OCI-LY3 (cell line): ENCODE data around the gene CCDC8.

ENCODE experiments used
- H2AFZ ChIP-seq: fragments of 200-600, 300-600 bp; shearing (Covaris generic); 2 replicates; pipeline ENCODE4 v1.6.0; 2014; ENCODE audit warnings: antibody characterized with exemption, low read depth, low read length
- H3K27ac ChIP-seq: fragments of 200-600, 300-600 bp; sonication (generic); 2 replicates; pipeline ENCODE4 v1.5.1; 2014; ENCODE audit warnings: mild to moderate bottlenecking, low read length, moderate library complexity, mixed read lengths
- H3K27me3 ChIP-seq: fragments of 200-600, 300-600 bp; sonication (generic); 2 replicates; pipeline ENCODE4 v1.6.1; 2014; ENCODE audit warnings: low read depth, low read length, mixed read lengths
- H3K36me3 ChIP-seq: fragments of 200-600, 300-600 bp; sonication (generic); replicated peaks from 2 replicates; pipeline ENCODE3; 2014; ENCODE audit warnings: low read depth, low read length, mixed read lengths
- H3K4me1 ChIP-seq: fragments of 300-600, 200-600 bp; sonication (generic); 2 replicates; pipeline ENCODE4 v1.6.1; 2014; ENCODE audit warnings: low read length, mixed read lengths
- H3K4me2 ChIP-seq: fragments of 200-600, 300-600 bp; sonication (generic); 2 replicates; pipeline ENCODE4 v1.6.1; 2014; ENCODE audit warnings: low read length, mixed read lengths
- H3K4me3 ChIP-seq: fragments of 300-600, 200-600 bp; sonication (generic); 2 replicates; pipeline ENCODE4 v1.5.1; 2014; ENCODE audit warnings: antibody characterized with exemption, mild to moderate bottlenecking, low read length, moderate library complexity
- H3K79me2 ChIP-seq: fragments of 300-600, 200-600 bp; shearing (Covaris generic); 2 replicates; pipeline ENCODE4 v1.6.1; 2014; ENCODE audit warnings: mild to moderate bottlenecking, low read length, mixed read lengths
- H3K9ac ChIP-seq: fragments of 300-600, 200-600 bp; shearing (Covaris generic); 2 replicates; pipeline ENCODE4 v1.6.0; 2014; ENCODE audit warnings: mild to moderate bottlenecking, low read length, moderate library complexity
- H3K9me3 ChIP-seq: fragments of 200-600, 300-600 bp; shearing (Covaris generic); 2 replicates; pipeline ENCODE4 v1.6.1; 2014; ENCODE audit warnings: low read length, mixed read lengths; ENCODE audit not compliant: insufficient read depth
- H4K20me1 ChIP-seq: fragments of 200-600, 300-600 bp; sonication (generic); 2 replicates; pipeline ENCODE4 v1.6.1; 2016; ENCODE audit warnings: low read length, mixed read lengths; ENCODE audit not compliant: insufficient read depth
- CTCF ChIP-seq: fragments of 200-600, 300-600 bp; sonication (generic); IDR thresholded peaks from 2 replicates; pipeline ENCODE4 v1.5.1; 2014; ENCODE audit warnings: antibody characterized with exemption, low read length, low read depth
- EZH2phosphoT487 ChIP-seq: fragments of 200-600 bp; shearing (Covaris generic); IDR thresholded peaks from 2 replicates; pipeline ENCODE4 v1.6.1; 2018; ENCODE audit warnings: antibody characterized with exemption, mixed run types, low read depth

CCDC8 gene

GRCh38 chr19:46391296-46392251 lies 21.8 kb downstream of the CCDC8 start:
- no peaks in the 10 kb centered on the region for H3K4me1 ChIP-seq
- H3K27me3 ChIP-seq, result no peaks in the 10 kb centered on the region
- H4K20me1 ChIP-seq, result no peaks in the 10 kb centered on the region
- peaks cover 50% of the 10 kb centered on the region for H3K36me3 ChIP-seq
- no peak overlapping the region for H3K27ac ChIP-seq
- H3K9ac ChIP-seq, result no peak overlapping the region
- no peak overlapping the region for H3K4me2 ChIP-seq
- no peak for TF ChIP-seq CTCF
- no peak for TF ChIP-seq EZH2phosphoT487
- H3K79me2 ChIP-seq, result no peaks in the 10 kb centered on the region
- H3K9me3 ChIP-seq, result no peaks in the 10 kb centered on the region
- no peak overlapping the region for H2AFZ ChIP-seq
- H3K4me3 ChIP-seq, result no peak overlapping the region

- H3K36me3 ChIP-seq, result peaks cover 54% of the 10 kb centered on the region
Measured at GRCh38 chr19:46390866-46391265, 22.5 kb downstream of the CCDC8 start.

GRCh38 chr19:46390121-46390858 lies 23.1 kb downstream of the CCDC8 start:
- no peak overlapping the region for H3K9ac ChIP-seq
- TF ChIP-seq EZH2phosphoT487, result no peak
- no peak for TF ChIP-seq CTCF
- peaks cover 57% of the 10 kb centered on the region for H3K36me3 ChIP-seq
- no peak overlapping the region for H3K4me2 ChIP-seq
- H3K4me1 ChIP-seq, result no peaks in the 10 kb centered on the region
- no peaks in the 10 kb centered on the region for H3K79me2 ChIP-seq
- H3K9me3 ChIP-seq, result no peaks in the 10 kb centered on the region
- H3K27me3 ChIP-seq, result no peaks in the 10 kb centered on the region
- H3K27ac ChIP-seq, result no peak overlapping the region
- no peak overlapping the region for H2AFZ ChIP-seq
- H3K4me3 ChIP-seq, result no peak overlapping the region
- no peaks in the 10 kb centered on the region for H4K20me1 ChIP-seq

More at GRCh38 chr19:46390866-46391265, 22.5 kb downstream of the CCDC8 start:
- Histone ChIP-seq H3K79me2 (no peaks in the 10 kb centered on the region), H3K27ac (no peak overlapping the region), H3K9ac (no peak overlapping the region), H3K4me2 (no peak overlapping the region), H2AFZ (no peak overlapping the region), H3K4me1 (no peaks in the 10 kb centered on the region), H3K27me3 (no peaks in the 10 kb centered on the region), H4K20me1 (no peaks in the 10 kb centered on the region), H3K9me3 (no peaks in the 10 kb centered on the region), H3K4me3 (no peak overlapping the region)
- TF ChIP-seq EZH2phosphoT487 (no peak), CTCF (no peak)
